A549 treated with ZK216348 at 1 μM for 4 hours (cell line): ENCODE data around the gene CD28. TPM values are rescaled to one million over a fixed set of nuclear protein-coding genes. Genes with fewer than 3 reads are reported as not detected.

Experiments used
- total RNA-seq: library from RNA; stranded (reverse); fragments of 200-300 nt; extraction: Qiagen RNA extraction; gene quantifications from 5 replicates; pipeline ENCODE4 v1.2.3, GENCODE V29; 2022; ENCODE audit warnings: low read depth

Gene CD28
- not detected in 5 replicates for total RNA-seq

GRCh38 chr2:203706403-203706802 is at the start of gene CD28:
CD28 (plus strand) TSS chr2:203706639; CDS start chr2:203706697, 58 bp downstream.

Other genes starting within 250 kb of the CD28 start
- gene RAPH1, start 171.3 kb upstream of the CD28 start, total RNA-seq: 4.1 to 7.9 TPM (median 6.6 TPM) in 5 replicates
- gene CTLA4, start 161.1 kb downstream of the CD28 start, total RNA-seq: not detected in 5 replicates
- gene ICOS, start 230.1 kb downstream of the CD28 start, total RNA-seq: not detected in 5 replicates